HepG2 (cell line): Measurements from ENCODE around the gene TSPAN32.

Source experiments
- CTCF ChIP-seq: sonication (generic); formaldehyde crosslinking; IDR thresholded peaks from 2 replicates; pipeline ENCODE4 v1.5.0; 2020; ENCODE audit warnings: mild to moderate bottlenecking, missing genetic modification reagents, moderate library complexity
- ELF1 ChIP-seq: sonication (generic); formaldehyde crosslinking; IDR thresholded peaks from 2 replicates; pipeline ENCODE4 v1.4.0; 2020; ENCODE audit warnings: missing genetic modification reagents
- XRCC5 ChIP-seq: fragments of 200-400 bp; formaldehyde crosslinking; optimal IDR thresholded peaks from 2 replicates; pipeline ENCODE3; 2017; ENCODE audit warnings: mild to moderate bottlenecking, low read length
- ZNF710 ChIP-seq: sonication (generic); formaldehyde crosslinking; IDR thresholded peaks from 2 replicates; pipeline ENCODE4 v1.5.0; 2020; ENCODE audit warnings: mild to moderate bottlenecking, missing genetic modification reagents, borderline replicate concordance

- TF ChIP-seq ELF1 (CRISPR knock-in tag) (no peak), CTCF (CRISPR knock-in tag) (no peak), XRCC5 (no peak), ZNF710 (no peak)
Measured at GRCh38 chr11:2361565-2361964, 59.8 kb downstream of the TSPAN32 start.
